ENCODE measurements around the gene AGBL5.

Gene AGBL5

DNA sequence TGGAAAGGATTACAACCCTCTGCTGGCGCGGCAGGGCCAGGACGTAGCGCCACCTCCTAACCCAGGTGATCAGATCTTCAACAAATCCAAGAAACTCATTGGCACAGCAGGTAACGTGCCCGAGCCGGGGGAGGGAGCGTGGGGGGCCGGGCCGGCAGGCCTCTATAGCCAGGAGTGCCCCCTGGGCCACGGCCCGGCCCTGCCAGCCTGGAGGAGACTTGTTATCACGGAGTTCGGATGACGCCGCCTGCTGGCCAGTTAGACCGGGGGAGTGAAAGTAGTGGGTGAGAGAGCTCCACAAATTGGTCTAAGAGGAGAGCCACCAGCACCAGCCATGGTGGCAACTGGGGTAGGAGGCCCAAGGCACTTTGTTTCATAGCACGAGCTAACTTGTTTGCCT, 27.3 kb upstream of the AGBL5 start:
- Histone ChIP-seq H3K36me3 (ENCODE audit: control insufficient read depth in 5 of 5, insufficient read depth in 5 of 5, low read length in 5 of 5) (peaks cover 0 to 63% (median 49%) of the 10 kb centered on the region in 5 donors), H3K9me3 (ENCODE audit: control insufficient read depth in 5 of 5, low read length in 5 of 5) (no peaks in the 10 kb centered on the region), H3K9ac (ENCODE audit: low read length in 5 of 5) (no peak overlapping the region), H3K27ac (ENCODE audit: low read depth, low read length) (no peak overlapping the region), H3K27me3 (ENCODE audit: control insufficient read depth in 5 of 5, insufficient read depth in 4 of 5, low read length in 5 of 5) (no peaks in the 10 kb centered on the region), H3K4me1 (ENCODE audit: control insufficient read depth in 5 of 5, insufficient read depth in 5 of 5, low read length in 5 of 5) (peaks cover 11 to 31% (median 28%) of the 10 kb centered on the region in 5 donors), H3K4me3 (ENCODE audit: low read depth in 1 of 5, low read length in 5 of 5) (no peak overlapping the region)

DNA sequence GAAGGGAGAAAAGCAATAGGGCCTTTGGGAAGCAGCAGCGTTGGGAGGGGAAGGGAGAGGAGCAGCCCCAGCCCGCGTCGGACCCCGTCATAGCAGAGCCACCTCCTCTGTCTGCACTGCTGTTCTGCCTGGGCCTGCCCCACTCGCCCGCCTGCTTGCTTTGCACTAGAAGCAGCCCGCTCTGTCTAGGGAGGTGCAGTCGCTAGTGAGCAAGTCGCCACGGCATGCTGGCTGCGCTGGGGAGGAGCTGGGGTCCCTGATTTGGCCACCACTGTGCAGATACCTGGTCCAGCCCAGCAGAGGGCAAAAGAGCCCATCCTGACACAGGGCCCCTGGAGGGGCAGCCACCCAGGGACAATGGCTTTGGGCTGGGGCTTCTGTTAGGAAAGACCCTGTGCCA, 26.7 kb upstream of the AGBL5 start:
- no peak overlapping the region for H3K4me3 ChIP-seq (ENCODE audit: low read depth in 1 of 5, low read length in 5 of 5)
- H3K9me3 ChIP-seq (ENCODE audit: control insufficient read depth in 5 of 5, low read length in 5 of 5) = no peaks in the 10 kb centered on the region
- peaks cover 0 to 69% (median 49%) of the 10 kb centered on the region in 5 donors for H3K36me3 ChIP-seq (ENCODE audit: control insufficient read depth in 5 of 5, insufficient read depth in 5 of 5, low read length in 5 of 5)
- H3K27ac ChIP-seq (ENCODE audit: low read depth, low read length) = no peak overlapping the region
- H3K4me1 ChIP-seq (ENCODE audit: control insufficient read depth in 5 of 5, insufficient read depth in 5 of 5, low read length in 5 of 5) = peaks cover 7 to 25% (median 22%) of the 10 kb centered on the region in 5 donors
- no peak overlapping the region for H3K9ac ChIP-seq (ENCODE audit: low read length in 5 of 5)
- no peaks in the 10 kb centered on the region for H3K27me3 ChIP-seq (ENCODE audit: control insufficient read depth in 5 of 5, insufficient read depth in 4 of 5, low read length in 5 of 5)

DNA sequence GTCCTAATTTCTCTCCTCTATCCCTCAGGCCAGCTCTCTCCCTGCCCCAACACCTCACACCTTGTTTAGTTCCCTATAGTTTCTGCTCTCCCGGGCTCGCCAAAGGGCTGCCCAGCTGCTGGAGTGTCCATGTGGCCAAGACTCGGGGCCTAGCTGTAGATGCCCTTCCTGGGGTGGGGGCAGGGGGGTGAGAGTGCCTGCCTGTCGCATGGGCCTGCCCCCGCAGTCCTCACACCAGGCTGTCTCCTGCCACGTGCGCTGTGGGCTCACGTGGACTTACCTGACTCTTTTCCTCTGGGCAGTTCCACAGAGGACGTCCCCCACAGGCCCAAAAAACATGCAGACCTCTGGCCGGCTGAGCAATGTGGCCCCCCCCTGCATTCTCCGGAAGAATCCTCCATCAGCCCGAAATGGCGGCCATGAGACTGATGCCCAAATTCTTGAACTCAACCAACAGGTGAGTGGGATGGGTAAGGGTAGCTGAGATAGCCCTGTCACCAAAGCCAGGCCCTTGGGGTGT, 26.1 kb upstream of the AGBL5 start:
- Histone ChIP-seq H3K9ac (ENCODE audit: low read length in 5 of 5) (no peak overlapping the region), H3K36me3 (ENCODE audit: control insufficient read depth in 5 of 5, insufficient read depth in 5 of 5, low read length in 5 of 5) (peaks cover 0 to 70% (median 49%) of the 10 kb centered on the region in 5 donors), H3K9me3 (ENCODE audit: control insufficient read depth in 5 of 5, low read length in 5 of 5) (no peaks in the 10 kb centered on the region), H3K27me3 (ENCODE audit: control insufficient read depth in 5 of 5, insufficient read depth in 4 of 5, low read length in 5 of 5) (no peaks in the 10 kb centered on the region), H3K27ac (ENCODE audit: low read depth, low read length) (no peak overlapping the region), H3K4me3 (ENCODE audit: low read depth in 1 of 5, low read length in 5 of 5) (no peak overlapping the region), H3K4me1 (ENCODE audit: control insufficient read depth in 5 of 5, insufficient read depth in 5 of 5, low read length in 5 of 5) (peaks cover 1 to 25% (median 22%) of the 10 kb centered on the region in 5 donors)

DNA sequence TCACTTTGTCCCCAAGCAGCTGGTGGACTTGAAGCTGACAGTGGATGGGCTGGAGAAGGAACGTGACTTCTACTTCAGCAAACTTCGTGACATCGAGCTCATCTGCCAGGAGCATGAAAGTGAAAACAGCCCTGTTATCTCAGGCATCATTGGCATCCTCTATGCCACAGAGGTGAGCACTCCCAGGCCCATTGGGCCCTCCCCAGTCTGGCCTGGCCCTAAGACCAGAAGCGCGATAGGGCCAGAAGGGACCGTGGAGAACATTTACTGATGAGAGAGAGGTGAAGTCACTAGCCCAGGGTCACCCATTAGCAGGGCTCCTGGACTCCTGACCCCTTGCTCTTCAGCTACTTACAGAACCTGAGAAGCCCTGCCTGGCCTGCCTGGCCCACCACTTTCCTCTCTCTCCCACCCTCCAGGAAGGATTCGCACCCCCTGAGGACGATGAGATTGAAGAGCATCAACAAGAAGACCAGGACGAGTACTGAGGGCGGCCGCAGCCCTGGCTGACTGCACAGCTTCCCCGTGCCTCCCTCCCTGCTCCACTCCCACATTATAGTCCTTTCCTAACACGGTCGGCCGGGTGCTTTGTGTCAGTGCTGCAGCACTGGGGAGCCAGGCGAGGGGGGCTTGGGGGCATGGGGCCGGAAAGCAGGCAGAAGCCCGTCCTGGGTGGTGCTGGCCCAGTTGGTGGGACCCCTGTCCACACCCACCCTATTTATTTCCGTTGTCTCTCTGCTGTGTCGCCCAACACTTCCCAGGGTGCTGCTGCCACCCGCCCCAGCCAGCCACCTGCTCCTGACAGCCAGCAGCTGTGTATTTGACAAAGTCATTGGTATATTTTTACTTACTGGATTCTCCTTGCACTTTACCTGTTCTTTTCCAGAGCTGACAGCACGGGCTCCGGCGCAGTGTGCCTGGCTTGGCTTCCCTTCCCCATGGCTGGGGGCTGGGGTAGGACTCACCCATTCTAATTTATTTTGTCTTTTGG, 25.3 kb upstream of the AGBL5 start:
- Histone ChIP-seq H3K27ac (ENCODE audit: low read depth, low read length) (no peak overlapping the region), H3K4me1 (ENCODE audit: control insufficient read depth in 5 of 5, insufficient read depth in 5 of 5, low read length in 5 of 5) (peaks cover 0 to 21% (median 14%) of the 10 kb centered on the region in 5 donors), H3K27me3 (ENCODE audit: control insufficient read depth in 5 of 5, insufficient read depth in 4 of 5, low read length in 5 of 5) (no peaks in the 10 kb centered on the region), H3K9me3 (ENCODE audit: control insufficient read depth in 5 of 5, low read length in 5 of 5) (no peaks in the 10 kb centered on the region), H3K36me3 (ENCODE audit: control insufficient read depth in 5 of 5, insufficient read depth in 5 of 5, low read length in 5 of 5) (peaks cover 0 to 70% (median 49%) of the 10 kb centered on the region in 5 donors), H3K9ac (ENCODE audit: low read length in 5 of 5) (no peak overlapping the region), H3K4me3 (ENCODE audit: low read depth in 1 of 5, low read length in 5 of 5) (no peak overlapping the region)

DNA sequence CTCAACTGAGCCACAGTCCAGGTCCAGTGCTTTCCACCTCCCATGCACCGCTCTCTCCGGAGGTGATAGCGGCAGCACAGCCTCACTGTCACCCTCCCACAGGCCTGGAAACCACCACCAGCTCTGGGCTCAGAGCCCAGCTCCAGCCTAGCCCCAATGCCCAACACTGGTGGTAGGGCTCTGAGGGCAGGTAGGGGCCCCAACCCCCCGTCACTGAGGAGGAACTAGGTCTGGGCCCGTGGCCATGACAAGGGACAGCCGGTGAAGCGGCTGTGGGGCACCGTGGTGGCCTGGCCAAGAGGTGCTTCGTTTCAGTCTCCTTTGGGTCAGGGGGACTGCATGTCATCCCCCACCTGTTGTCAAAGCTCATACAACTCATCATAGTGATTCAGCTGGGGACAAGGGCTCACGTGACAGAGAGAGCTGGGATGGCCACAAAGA, 24.2 kb upstream of the AGBL5 start:
- Histone ChIP-seq H3K4me1 (ENCODE audit: control insufficient read depth in 5 of 5, insufficient read depth in 5 of 5, low read length in 5 of 5) (peaks cover 0 to 16% (median 9%) of the 10 kb centered on the region in 5 donors), H3K27ac (ENCODE audit: low read depth, low read length) (no peak overlapping the region), H3K4me3 (ENCODE audit: low read depth in 1 of 5, low read length in 5 of 5) (no peak overlapping the region), H3K27me3 (ENCODE audit: control insufficient read depth in 5 of 5, insufficient read depth in 4 of 5, low read length in 5 of 5) (no peaks in the 10 kb centered on the region), H3K36me3 (ENCODE audit: control insufficient read depth in 5 of 5, insufficient read depth in 5 of 5, low read length in 5 of 5) (peaks cover 0 to 68% (median 48%) of the 10 kb centered on the region in 5 donors), H3K9ac (ENCODE audit: low read length in 5 of 5) (no peak overlapping the region), H3K9me3 (ENCODE audit: control insufficient read depth in 5 of 5, low read length in 5 of 5) (no peaks in the 10 kb centered on the region)

DNA sequence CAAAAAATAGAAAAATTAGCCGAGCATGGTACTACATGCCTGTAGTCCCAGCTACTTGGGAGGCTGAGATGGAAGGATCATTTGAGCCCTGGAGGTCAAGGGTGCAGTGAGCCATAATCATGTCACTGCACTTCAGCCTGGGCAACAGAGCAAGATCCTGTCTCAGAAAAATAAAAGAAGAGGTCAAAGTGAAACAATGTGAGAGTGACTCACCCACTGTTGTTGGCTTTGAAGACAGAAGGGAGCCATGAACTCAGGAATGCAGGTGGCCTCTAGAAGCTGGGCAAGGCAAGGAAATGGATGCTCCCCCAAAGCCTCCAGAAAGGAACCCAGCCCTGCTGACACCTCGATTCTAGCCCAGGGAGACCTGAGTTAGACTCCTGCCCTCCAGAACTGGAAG, 22.4 kb upstream of the AGBL5 start:
- H3K9ac ChIP-seq (ENCODE audit: low read length in 5 of 5) = no peak overlapping the region
- peaks cover 0 to 51% (median 31%) of the 10 kb centered on the region in 5 donors for H3K36me3 ChIP-seq (ENCODE audit: control insufficient read depth in 5 of 5, insufficient read depth in 5 of 5, low read length in 5 of 5)
- H3K27ac ChIP-seq (ENCODE audit: low read depth, low read length) = no peak overlapping the region
- no peaks in the 10 kb centered on the region for H3K9me3 ChIP-seq (ENCODE audit: control insufficient read depth in 5 of 5, low read length in 5 of 5)
- no peak overlapping the region for H3K4me3 ChIP-seq (ENCODE audit: low read depth in 1 of 5, low read length in 5 of 5)
- peaks cover 0 to 30% (median 24%) of the 10 kb centered on the region in 5 donors for H3K4me1 ChIP-seq (ENCODE audit: control insufficient read depth in 5 of 5, insufficient read depth in 5 of 5, low read length in 5 of 5)
- no peaks in the 10 kb centered on the region for H3K27me3 ChIP-seq (ENCODE audit: control insufficient read depth in 5 of 5, insufficient read depth in 4 of 5, low read length in 5 of 5)

DNA sequence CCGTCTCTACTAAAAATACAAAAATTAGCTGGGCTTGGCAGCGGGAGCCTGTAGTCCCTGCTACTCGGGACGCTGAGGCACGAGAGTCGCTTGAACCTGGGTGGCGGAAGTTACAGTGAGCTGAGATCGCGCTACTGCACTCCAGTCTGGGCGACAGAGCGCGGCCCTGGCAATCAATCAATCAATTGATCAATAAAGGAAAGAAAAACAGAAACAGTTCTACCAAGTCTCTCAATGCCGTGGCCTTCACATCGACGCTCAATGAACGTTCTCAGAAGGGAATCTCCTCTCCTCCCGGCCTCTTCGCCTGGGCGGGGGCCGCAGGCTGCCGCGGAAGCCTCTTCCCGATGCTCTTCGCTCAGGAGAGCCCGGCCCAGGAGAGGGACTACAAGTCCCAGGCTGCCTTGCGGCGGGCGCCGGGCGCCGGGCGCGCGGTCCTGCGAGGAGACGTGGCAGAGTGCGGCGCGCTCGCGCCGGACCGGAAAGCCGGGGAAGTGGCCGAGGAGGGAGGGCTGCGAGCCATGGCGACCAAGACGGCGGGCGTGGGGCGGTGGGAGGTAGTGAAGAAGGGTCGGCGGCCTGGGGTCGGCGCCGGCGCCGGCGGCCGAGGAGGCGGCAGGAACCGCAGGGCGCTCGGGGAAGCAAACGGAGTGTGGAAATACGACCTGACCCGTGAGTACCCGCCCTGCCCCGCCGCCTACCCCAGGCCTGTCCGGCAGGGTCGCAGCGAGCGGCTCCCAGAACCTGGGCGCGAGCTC, 18.8 kb upstream of the AGBL5 start, which contains the start of gene TMEM214:
Gene TMEM214, plus strand, starts transcription at position 471 of the 758 bp plus-strand sequence. Its CDS starts 51 bp downstream, at position 522.
- H3K36me3 ChIP-seq (ENCODE audit: control insufficient read depth in 5 of 5, insufficient read depth in 5 of 5, low read length in 5 of 5) = peaks cover 0 to 48% (median 32%) of the 10 kb centered on the region in 5 donors
- peak within 1 kb of the TSS; percentile 90 to 99 (median 96) for H3K9ac ChIP-seq (ENCODE audit: low read length in 5 of 5)
- H3K4me1 ChIP-seq (ENCODE audit: control insufficient read depth in 5 of 5, insufficient read depth in 5 of 5, low read length in 5 of 5) = peaks cover 2 to 47% (median 38%) of the 10 kb centered on the region in 5 donors
- H3K27ac ChIP-seq (ENCODE audit: low read depth, low read length) = peak within 1 kb of the TSS; percentile 76
- no peaks in the 10 kb centered on the region for H3K9me3 ChIP-seq (ENCODE audit: control insufficient read depth in 5 of 5, low read length in 5 of 5)
- H3K27me3 ChIP-seq (ENCODE audit: control insufficient read depth in 5 of 5, insufficient read depth in 4 of 5, low read length in 5 of 5) = no peaks in the 10 kb centered on the region
- peak within 1 kb of the TSS; percentile 90 to 98 (median 97) for H3K4me3 ChIP-seq (ENCODE audit: low read depth in 1 of 5, low read length in 5 of 5)

DNA sequence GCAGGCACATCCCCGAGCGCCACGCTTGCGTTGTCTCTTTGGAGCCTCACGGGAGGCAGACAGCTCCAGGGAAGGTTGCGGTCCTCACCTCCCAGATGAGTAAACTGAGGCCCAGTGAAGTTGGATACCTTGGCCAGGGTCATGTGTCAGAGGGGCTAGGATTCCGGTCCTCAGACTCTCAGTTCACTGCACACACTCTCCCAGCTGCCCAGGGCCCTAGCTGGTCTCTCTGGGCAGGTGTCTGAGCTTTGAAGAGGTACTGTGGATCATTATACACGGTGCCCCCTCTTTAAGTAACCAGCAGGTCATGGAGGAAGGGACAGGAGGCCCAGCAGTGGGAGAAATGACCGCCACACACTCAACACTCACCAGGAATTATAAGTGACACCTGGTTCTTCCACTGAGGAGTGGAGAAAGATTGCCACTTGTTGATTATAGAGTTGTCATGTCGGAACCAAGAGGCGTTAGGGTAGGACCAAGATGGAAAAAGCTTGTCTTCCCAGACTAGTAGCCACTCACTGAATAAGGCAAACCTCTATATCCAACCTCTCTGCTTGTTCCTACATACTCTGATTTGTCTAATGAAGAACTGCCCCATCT, 18.1 kb upstream of the AGBL5 start:
- Histone ChIP-seq H3K27ac (ENCODE audit: low read depth, low read length) (peak overlapping the region; percentile 76), H3K4me3 (ENCODE audit: low read depth in 1 of 5, low read length in 5 of 5) (peak overlapping the region; percentile 90 to 98 (median 97)), H3K27me3 (ENCODE audit: control insufficient read depth in 5 of 5, insufficient read depth in 4 of 5, low read length in 5 of 5) (no peaks in the 10 kb centered on the region), H3K36me3 (ENCODE audit: control insufficient read depth in 5 of 5, insufficient read depth in 5 of 5, low read length in 5 of 5) (peaks cover 0 to 49% (median 35%) of the 10 kb centered on the region in 5 donors), H3K4me1 (ENCODE audit: control insufficient read depth in 5 of 5, insufficient read depth in 5 of 5, low read length in 5 of 5) (peaks cover 2 to 47% (median 38%) of the 10 kb centered on the region in 5 donors), H3K9ac (ENCODE audit: low read length in 5 of 5) (peak overlapping the region; percentile 90 to 99 (median 96)), H3K9me3 (ENCODE audit: control insufficient read depth in 5 of 5, low read length in 5 of 5) (no peaks in the 10 kb centered on the region)

DNA sequence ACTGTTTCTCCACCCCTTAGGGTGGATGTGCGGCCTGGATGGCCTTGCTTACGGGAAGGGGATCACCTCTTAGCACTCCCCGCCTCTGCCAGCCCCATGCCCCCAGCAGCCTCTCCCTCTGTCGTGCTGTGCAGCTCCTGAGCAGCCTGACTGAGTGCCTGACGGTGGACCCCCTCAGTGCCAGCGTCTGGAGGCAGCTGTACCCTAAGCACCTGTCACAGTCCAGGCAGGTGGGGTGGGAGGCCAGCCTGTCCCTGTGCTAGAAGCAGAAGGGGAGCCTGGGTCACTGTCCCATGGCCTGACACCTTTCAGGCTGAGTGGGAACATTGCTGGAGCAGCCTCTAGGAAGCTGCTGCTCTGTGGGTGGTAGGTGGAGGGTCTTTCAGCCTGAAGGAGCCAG, 13.5 kb upstream of the AGBL5 start:
- Histone ChIP-seq H3K4me3 (ENCODE audit: low read depth in 1 of 5, low read length in 5 of 5) (no peak overlapping the region), H3K36me3 (ENCODE audit: control insufficient read depth in 5 of 5, insufficient read depth in 5 of 5, low read length in 5 of 5) (peaks cover 0 to 72% (median 67%) of the 10 kb centered on the region in 5 donors), H3K27me3 (ENCODE audit: control insufficient read depth in 5 of 5, insufficient read depth in 4 of 5, low read length in 5 of 5) (no peaks in the 10 kb centered on the region), H3K27ac (ENCODE audit: low read depth, low read length) (no peak overlapping the region), H3K9me3 (ENCODE audit: control insufficient read depth in 5 of 5, low read length in 5 of 5) (no peaks in the 10 kb centered on the region), H3K9ac (ENCODE audit: low read length in 5 of 5) (no peak overlapping the region), H3K4me1 (ENCODE audit: control insufficient read depth in 5 of 5, insufficient read depth in 5 of 5, low read length in 5 of 5) (peaks cover 2 to 28% (median 25%) of the 10 kb centered on the region in 5 donors)
